ENCODE data around the gene VASH2. TPM values are rescaled to one million over a fixed set of nuclear protein-coding genes. Genes with fewer than 3 reads are reported as not detected.

The VASH2 gene
- total RNA-seq, 1 donor from 2014 or later: 15.8 TPM

- peaks cover 4% of the 10 kb centered on the region for H3K4me1 Mint-ChIP-seq (ENCODE audit: low read depth)
- H3K4me3 Mint-ChIP-seq (ENCODE audit: low read depth): no peak overlapping the region
- H3K9me3 Mint-ChIP-seq (ENCODE audit: low read depth): no peaks in the 10 kb centered on the region
- H3K27ac Mint-ChIP-seq: no peak overlapping the region
- no peak for DNase-seq (ENCODE audit: low spot score, unreplicated experiment)
- peaks cover 6% of the 10 kb centered on the region for H3K36me3 Mint-ChIP-seq (ENCODE audit: insufficient read depth)
- no peak for TF ChIP-seq CTCF (IDR thresholded peaks at IDR 0.05; ENCODE audit: unreplicated experiment)
- peaks cover 20% of the 10 kb centered on the region for H3K27me3 Mint-ChIP-seq
Observed at GRCh38 chr1:212953321-212953720, 3.0 kb downstream of the VASH2 start.

- Mint-ChIP-seq H3K4me1 (ENCODE audit: low read depth) (peaks cover 4% of the 10 kb centered on the region), H3K27ac (no peak overlapping the region), H3K36me3 (ENCODE audit: insufficient read depth) (peaks cover 6% of the 10 kb centered on the region), H3K9me3 (ENCODE audit: low read depth) (no peaks in the 10 kb centered on the region), H3K4me3 (ENCODE audit: low read depth) (no peak overlapping the region), H3K27me3 (peaks cover 10% of the 10 kb centered on the region)
- no peak for TF ChIP-seq CTCF (IDR thresholded peaks at IDR 0.05; ENCODE audit: unreplicated experiment)
- DNase-seq (ENCODE audit: low spot score, unreplicated experiment): no peak
Observed at GRCh38 chr1:212954514-212954913, 4.2 kb downstream of the VASH2 start.

- Mint-ChIP-seq H3K36me3 (ENCODE audit: insufficient read depth) (peaks cover 8% of the 10 kb centered on the region), H3K4me1 (ENCODE audit: low read depth) (peaks cover 3% of the 10 kb centered on the region), H3K27me3 (peaks cover 10% of the 10 kb centered on the region), H3K9me3 (ENCODE audit: low read depth) (no peaks in the 10 kb centered on the region), H3K4me3 (ENCODE audit: low read depth) (no peak overlapping the region), H3K27ac (no peak overlapping the region)
- TF ChIP-seq CTCF (IDR thresholded peaks at IDR 0.05; ENCODE audit: unreplicated experiment): no peak
- no peak for DNase-seq (ENCODE audit: low spot score, unreplicated experiment)
Observed at GRCh38 chr1:212955098-212955497, 4.8 kb downstream of the VASH2 start.

- no peak for TF ChIP-seq CTCF (IDR thresholded peaks at IDR 0.05; ENCODE audit: unreplicated experiment)
- H3K4me3 Mint-ChIP-seq (ENCODE audit: low read depth): no peak overlapping the region
- no peak for DNase-seq (ENCODE audit: low spot score, unreplicated experiment)
- H3K27me3 Mint-ChIP-seq: peaks cover 8% of the 10 kb centered on the region
- H3K36me3 Mint-ChIP-seq (ENCODE audit: insufficient read depth): peaks cover 11% of the 10 kb centered on the region
- H3K9me3 Mint-ChIP-seq (ENCODE audit: low read depth): no peaks in the 10 kb centered on the region
- no peak overlapping the region for H3K27ac Mint-ChIP-seq
- peaks cover 2% of the 10 kb centered on the region for H3K4me1 Mint-ChIP-seq (ENCODE audit: low read depth)
Observed at GRCh38 chr1:212955961-212956620, 5.8 kb downstream of the VASH2 start.

- H3K27ac Mint-ChIP-seq: no peak overlapping the region
- H3K36me3 Mint-ChIP-seq (ENCODE audit: insufficient read depth): peaks cover 14% of the 10 kb centered on the region
- TF ChIP-seq CTCF (IDR thresholded peaks at IDR 0.05; ENCODE audit: unreplicated experiment): no peak
- H3K9me3 Mint-ChIP-seq (ENCODE audit: low read depth): no peaks in the 10 kb centered on the region
- no peak overlapping the region for H3K4me3 Mint-ChIP-seq (ENCODE audit: low read depth)
- DNase-seq (ENCODE audit: low spot score, unreplicated experiment): no peak
- H3K4me1 Mint-ChIP-seq (ENCODE audit: low read depth): no peaks in the 10 kb centered on the region
- no peaks in the 10 kb centered on the region for H3K27me3 Mint-ChIP-seq
Observed at GRCh38 chr1:212957546-212957945, 7.2 kb downstream of the VASH2 start.

All from progenitor cell of endocrine pancreas (in vitro differentiated cells).